ENCODE data around the gene PARP11.

DNA sequence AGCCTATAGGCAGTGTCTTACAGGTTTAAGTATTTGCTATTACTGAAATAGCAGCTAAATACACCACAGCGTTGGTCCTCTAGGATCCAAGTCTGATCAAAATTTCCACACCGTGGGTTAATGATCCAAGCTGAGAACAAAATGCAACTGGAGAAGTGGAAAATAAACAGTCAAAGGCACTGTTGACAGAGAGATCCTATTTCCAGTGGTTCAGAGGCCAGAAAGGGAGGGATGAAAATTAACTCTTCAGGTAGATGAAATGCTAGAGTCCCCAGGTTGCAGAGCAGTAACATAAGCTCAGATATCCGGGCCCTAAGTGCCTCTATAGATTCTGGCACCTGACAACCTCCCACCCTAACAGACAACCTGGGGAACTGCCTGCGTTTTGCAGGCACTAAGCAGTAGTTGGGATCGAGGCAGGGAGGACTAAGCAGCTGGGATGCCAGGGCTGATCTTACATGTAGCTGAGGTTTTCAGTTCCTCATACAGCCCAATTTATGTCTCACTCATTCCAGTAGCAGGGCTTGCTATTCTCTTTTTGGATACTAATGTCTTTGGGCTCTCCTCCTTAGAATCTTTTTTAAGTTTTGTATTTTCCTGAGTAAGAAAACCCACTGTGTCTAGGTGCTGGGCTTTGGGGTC is 77.6 kb downstream of the PARP11 start:
- TF ChIP-seq FOXM1 (IDR thresholded peaks at IDR 0.05; ENCODE audit: borderline replicate concordance) (no peak), HDGF (IDR thresholded peaks at IDR 0.05; ENCODE audit: borderline replicate concordance) (no peak), NFRKB (IDR thresholded peaks at IDR 0.05) (no peak), FOXA1 (IDR thresholded peaks at IDR 0.05) (no peak), ARNT (IDR thresholded peaks at IDR 0.05) (no peak)
- TF ChIP-seq, protein P1, sequence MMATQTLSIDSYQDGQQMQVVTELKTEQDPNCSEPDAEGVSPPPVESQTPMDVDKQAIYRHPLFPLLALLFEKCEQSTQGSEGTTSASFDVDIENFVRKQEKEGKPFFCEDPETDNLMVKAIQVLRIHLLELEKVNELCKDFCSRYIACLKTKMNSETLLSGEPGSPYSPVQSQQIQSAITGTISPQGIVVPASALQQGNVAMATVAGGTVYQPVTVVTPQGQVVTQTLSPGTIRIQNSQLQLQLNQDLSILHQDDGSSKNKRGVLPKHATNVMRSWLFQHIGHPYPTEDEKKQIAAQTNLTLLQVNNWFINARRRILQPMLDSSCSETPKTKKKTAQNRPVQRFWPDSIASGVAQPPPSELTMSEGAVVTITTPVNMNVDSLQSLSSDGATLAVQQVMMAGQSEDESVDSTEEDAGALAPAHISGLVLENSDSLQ (IDR thresholded peaks at IDR 0.05) = no peak
